ENCODE measurements around the gene FIG4. TPM values are rescaled to one million over a fixed set of nuclear protein-coding genes. Genes with fewer than 3 reads are reported as not detected.
A peak's percentile ranks its signal among the peaks of the same experiment; 100 is the strongest.
"Not testable (repeated sequence)": the region's sequence is repeated elsewhere in the genome, so short reads cannot be mapped to it uniquely, and the experiment has no call there.

The FIG4 gene
- polyA plus RNA-seq, 6 donors from 2014 or later, result 59.0 to 124 (median 72.6) TPM

- Mint-ChIP-seq H3K36me3 (peaks cover 23 to 33% of the 10 kb centered on the region in 2 donors), H3K4me3 (peak overlapping the region in 6 of 8 donors; percentile 19 to 76 (median 54)), H3K9me3 (peaks cover 1 to 22% (median 9%) of the 10 kb centered on the region in 7 donors), H3K27me3 (no peaks in the 10 kb centered on the region), H3K27ac (peak overlapping the region in 2 of 6 donors; percentile 42 to 76), H3K4me1 (peaks cover 31 to 54% (median 47%) of the 10 kb centered on the region in 3 donors)
- ATAC-seq (ENCODE audit: low read depth in 2 of 2), result no peak
- no peak for DNase-seq
Observed at GRCh38 chr6:109770047-109770446, 79.0 kb downstream of the FIG4 start.

- Mint-ChIP-seq H3K36me3 (peaks cover 23 to 31% of the 10 kb centered on the region in 2 donors), H3K27ac (peak overlapping the region; percentile 14 to 81 (median 64)), H3K27me3 (no peaks in the 10 kb centered on the region), H3K4me1 (peaks cover 32 to 57% (median 49%) of the 10 kb centered on the region in 3 donors), H3K9me3 (peaks cover 1 to 22% (median 9%) of the 10 kb centered on the region in 7 donors), H3K4me3 (peak overlapping the region in 6 of 8 donors; percentile 4 to 77 (median 61))
- ATAC-seq (ENCODE audit: low read depth in 2 of 2) (peak; percentile 47 to 48), DNase-seq (no peak)
Observed at GRCh38 chr6:109770779-109771178, 79.7 kb downstream of the FIG4 start.

DNA sequence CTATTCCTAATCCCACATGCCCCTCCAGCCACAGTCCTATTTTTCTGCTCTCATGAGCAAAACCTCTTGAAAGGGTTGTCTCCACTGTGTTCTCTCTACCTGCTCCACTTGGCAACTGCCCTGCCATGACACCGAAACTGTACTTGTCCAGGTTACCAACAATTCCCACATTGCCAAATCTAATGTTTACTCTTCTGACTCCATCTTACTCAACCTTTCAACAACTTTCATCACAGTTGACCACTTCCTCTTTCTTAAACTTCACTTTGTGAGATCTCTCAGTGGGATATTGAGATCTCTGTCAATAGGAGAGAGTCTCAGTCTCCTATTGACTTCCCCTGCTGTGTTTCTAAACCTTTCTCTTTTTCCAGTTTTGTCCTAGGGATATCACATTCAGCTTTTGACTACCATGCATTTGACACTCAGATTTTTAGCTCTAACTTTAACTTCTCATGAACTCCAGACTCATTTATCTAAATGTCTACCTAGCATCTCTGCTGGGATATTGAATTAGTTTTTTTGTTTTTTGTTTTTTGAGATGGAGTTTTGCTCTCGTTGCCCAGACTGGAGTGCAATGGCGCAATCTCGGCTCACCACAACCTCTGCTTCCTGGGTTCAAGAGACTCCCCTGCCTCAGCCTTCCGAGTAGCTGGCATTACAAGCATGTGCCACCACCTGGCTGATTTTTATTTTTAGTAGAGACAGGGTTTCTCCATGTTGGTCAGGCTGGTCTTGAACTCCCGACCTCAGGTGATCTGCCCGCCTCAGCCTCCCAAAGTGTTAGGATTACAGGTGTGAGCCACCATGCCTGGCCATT lies 81.1 kb downstream of the FIG4 start:
- peaks cover 1 to 22% (median 9%) of the 10 kb centered on the region in 7 donors for H3K9me3 Mint-ChIP-seq
- H3K27me3 Mint-ChIP-seq, result not testable (repeated sequence)
- DNase-seq (peak; percentile 10), ATAC-seq (ENCODE audit: low read depth in 2 of 2) (peak; percentile 48 to 62)
- peak overlapping the region; percentile 29 to 81 (median 53) for H3K4me3 Mint-ChIP-seq
- peak overlapping the region; percentile 12 to 92 (median 64) for H3K27ac Mint-ChIP-seq
- peaks cover 21% of the 10 kb centered on the region in 2 donors for H3K36me3 Mint-ChIP-seq
- H3K4me1 Mint-ChIP-seq, result peaks cover 38 to 64% (median 56%) of the 10 kb centered on the region in 3 donors

- Mint-ChIP-seq H3K27me3 (no peaks in the 10 kb centered on the region), H3K4me1 (peaks cover 36 to 58% (median 53%) of the 10 kb centered on the region in 3 donors), H3K27ac (peak overlapping the region in 5 of 6 donors; percentile 58 to 92 (median 71)), H3K4me3 (peak overlapping the region in 1 of 8 donors; percentile 68), H3K36me3 (peaks cover 12 to 14% of the 10 kb centered on the region in 2 donors), H3K9me3 (peaks cover 1 to 20% (median 9%) of the 10 kb centered on the region in 7 donors)
- DNase-seq (no peak), ATAC-seq (ENCODE audit: low read depth in 2 of 2) (no peak)
Observed at GRCh38 chr6:109772883-109773431, 81.9 kb downstream of the FIG4 start.

- H3K27ac Mint-ChIP-seq, result peak overlapping the region in 1 of 6 donors; percentile 18
- H3K27me3 Mint-ChIP-seq, result no peaks in the 10 kb centered on the region
- H3K9me3 Mint-ChIP-seq, result no peaks in the 10 kb centered on the region
- peaks cover 8 to 13% of the 10 kb centered on the region in 2 donors for H3K36me3 Mint-ChIP-seq
- H3K4me1 Mint-ChIP-seq, result peaks cover 5 to 14% (median 11%) of the 10 kb centered on the region in 3 donors
- H3K4me3 Mint-ChIP-seq, result no peak overlapping the region
- DNase-seq (no peak), ATAC-seq (ENCODE audit: low read depth in 2 of 2) (no peak)
Observed at GRCh38 chr6:109781001-109781400, 89.9 kb downstream of the FIG4 start.

GRCh38 chr6:109782491-109782999 lies 91.4 kb downstream of the FIG4 start:
- DNase-seq (no peak), ATAC-seq (ENCODE audit: low read depth in 2 of 2) (no peak)
- Mint-ChIP-seq H3K9me3 (no peaks in the 10 kb centered on the region), H3K36me3 (peaks cover 8 to 18% of the 10 kb centered on the region in 2 donors), H3K4me3 (no peak overlapping the region), H3K27me3 (no peaks in the 10 kb centered on the region), H3K4me1 (peaks cover 0 to 10% (median 6%) of the 10 kb centered on the region in 3 donors), H3K27ac (peak overlapping the region in 1 of 6 donors; percentile 67)

- ATAC-seq (ENCODE audit: low read depth in 2 of 2) (no peak), DNase-seq (no peak)
- Mint-ChIP-seq H3K27ac (peak overlapping the region in 3 of 6 donors; percentile 7 to 56 (median 19)), H3K4me1 (peaks cover 0 to 10% (median 6%) of the 10 kb centered on the region in 3 donors), H3K36me3 (peaks cover 14 to 23% of the 10 kb centered on the region in 2 donors), H3K9me3 (no peaks in the 10 kb centered on the region), H3K27me3 (no peaks in the 10 kb centered on the region), H3K4me3 (no peak overlapping the region)
Observed at GRCh38 chr6:109783250-109783986, 92.3 kb downstream of the FIG4 start.

DNA sequence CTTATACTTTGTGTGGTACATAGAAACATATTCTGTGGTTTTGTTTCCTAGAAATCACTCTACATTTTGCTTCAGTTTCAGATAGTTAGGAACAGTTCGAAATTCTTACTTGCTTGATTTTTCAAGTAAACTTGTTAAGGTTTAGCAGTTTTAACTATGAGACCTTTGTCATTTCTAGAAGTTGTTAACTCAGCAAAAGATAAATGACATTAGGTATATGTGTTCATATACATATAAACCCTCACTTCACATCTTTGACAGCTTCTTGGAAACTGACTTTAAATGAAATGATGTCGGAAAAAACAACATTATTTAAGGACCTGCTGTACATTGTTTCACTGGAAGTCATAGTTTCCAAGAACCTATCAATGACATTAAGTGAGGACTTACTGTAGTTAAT lies 96.2 kb downstream of the FIG4 start:
- DNase-seq, result no peak
- Mint-ChIP-seq H3K4me3 (no peak overlapping the region), H3K27ac (no peak overlapping the region), H3K27me3 (no peaks in the 10 kb centered on the region), H3K4me1 (peaks cover 0 to 3% (median 0%) of the 10 kb centered on the region in 3 donors), H3K9me3 (no peaks in the 10 kb centered on the region), H3K36me3 (peaks cover 15 to 19% of the 10 kb centered on the region in 2 donors)
- no peak for ATAC-seq (ENCODE audit: low read depth in 2 of 2)

DNA sequence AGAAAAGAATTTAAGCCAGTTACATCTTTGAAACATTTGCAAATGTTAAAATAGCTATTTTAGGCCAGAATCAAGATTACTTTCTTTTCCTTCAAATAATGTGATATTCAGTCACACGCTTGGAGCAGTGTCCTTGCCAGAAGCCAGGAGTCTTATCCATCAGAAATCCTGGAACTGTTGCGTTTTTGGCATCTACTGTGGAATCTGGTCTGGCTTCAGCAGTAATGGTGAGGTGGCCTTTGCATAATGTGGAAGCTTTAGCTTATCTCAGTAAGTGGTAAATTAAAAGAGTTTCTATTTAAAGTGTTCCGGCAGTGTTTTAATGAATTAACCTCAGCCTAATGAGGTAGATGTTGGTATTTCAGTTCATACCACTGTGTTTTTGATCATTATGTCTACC lies 97.6 kb downstream of the FIG4 start:
- Mint-ChIP-seq H3K4me1 (no peaks in the 10 kb centered on the region), H3K9me3 (no peaks in the 10 kb centered on the region), H3K36me3 (peaks cover 15 to 19% of the 10 kb centered on the region in 2 donors), H3K27me3 (no peaks in the 10 kb centered on the region), H3K27ac (no peak overlapping the region), H3K4me3 (no peak overlapping the region)
- ATAC-seq (ENCODE audit: low read depth in 2 of 2) (no peak), DNase-seq (no peak)

- no peak for ATAC-seq (ENCODE audit: low read depth in 2 of 2)
- Mint-ChIP-seq H3K36me3 (peaks cover 8 to 19% of the 10 kb centered on the region in 2 donors), H3K27me3 (no peaks in the 10 kb centered on the region), H3K4me3 (no peak overlapping the region), H3K9me3 (no peaks in the 10 kb centered on the region), H3K4me1 (peaks cover 4 to 12% (median 7%) of the 10 kb centered on the region in 3 donors), H3K27ac (no peak overlapping the region)
- no peak for DNase-seq
Observed at GRCh38 chr6:109790131-109790530, 99.0 kb downstream of the FIG4 start.

DNA sequence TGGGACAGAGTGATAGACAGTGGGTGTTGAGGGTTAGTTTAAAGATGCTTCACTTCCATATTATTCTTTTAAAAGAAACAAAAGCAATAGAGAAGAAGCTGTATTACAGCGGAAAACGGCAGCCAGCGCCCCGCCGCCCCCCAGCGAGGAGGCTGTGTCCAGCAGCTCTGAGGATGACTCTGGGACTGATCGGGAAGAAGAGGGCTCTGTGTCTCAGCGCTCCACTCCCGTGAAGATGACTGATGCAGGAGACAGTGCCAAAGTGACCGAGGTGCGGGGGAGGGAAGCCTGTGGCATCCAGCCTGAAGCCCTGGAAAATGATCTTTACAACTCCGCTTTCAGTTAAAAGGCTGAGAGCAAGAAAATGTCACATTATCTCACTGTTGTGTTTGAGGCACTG lies 100.2 kb downstream of the FIG4 start:
- Mint-ChIP-seq H3K27me3 (no peaks in the 10 kb centered on the region), H3K4me1 (peaks cover 4 to 12% (median 7%) of the 10 kb centered on the region in 3 donors), H3K9me3 (no peaks in the 10 kb centered on the region), H3K27ac (no peak overlapping the region), H3K36me3 (peaks cover 8 to 21% of the 10 kb centered on the region in 2 donors), H3K4me3 (no peak overlapping the region)
- no peak for ATAC-seq (ENCODE audit: low read depth in 2 of 2)
- DNase-seq, result no peak

DNA sequence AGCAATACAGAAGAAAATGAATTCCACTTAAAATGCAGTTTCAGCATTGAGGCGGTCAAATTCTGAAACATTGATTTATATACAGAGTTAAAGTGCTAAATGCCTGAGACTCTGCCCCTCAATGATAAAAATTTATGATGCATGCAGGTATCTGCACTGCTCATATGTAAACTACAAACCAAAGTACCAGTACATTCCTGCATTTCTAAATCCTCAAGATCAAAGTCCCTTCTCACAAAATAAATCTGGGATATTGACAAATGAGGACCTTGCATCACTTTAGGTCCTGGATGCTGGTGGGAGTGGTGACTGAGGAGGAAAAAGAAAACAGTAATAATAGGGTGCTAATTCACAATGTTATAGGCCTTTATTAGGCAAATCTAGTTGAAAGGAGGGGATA lies 101.9 kb downstream of the FIG4 start:
- Mint-ChIP-seq H3K27ac (peak overlapping the region in 2 of 6 donors; percentile 21 to 41), H3K27me3 (no peaks in the 10 kb centered on the region), H3K9me3 (no peaks in the 10 kb centered on the region), H3K4me3 (no peak overlapping the region), H3K36me3 (peaks cover 10 to 21% of the 10 kb centered on the region in 2 donors), H3K4me1 (peaks cover 4 to 12% (median 7%) of the 10 kb centered on the region in 3 donors)
- no peak for DNase-seq
- no peak for ATAC-seq (ENCODE audit: low read depth in 2 of 2)

DNA sequence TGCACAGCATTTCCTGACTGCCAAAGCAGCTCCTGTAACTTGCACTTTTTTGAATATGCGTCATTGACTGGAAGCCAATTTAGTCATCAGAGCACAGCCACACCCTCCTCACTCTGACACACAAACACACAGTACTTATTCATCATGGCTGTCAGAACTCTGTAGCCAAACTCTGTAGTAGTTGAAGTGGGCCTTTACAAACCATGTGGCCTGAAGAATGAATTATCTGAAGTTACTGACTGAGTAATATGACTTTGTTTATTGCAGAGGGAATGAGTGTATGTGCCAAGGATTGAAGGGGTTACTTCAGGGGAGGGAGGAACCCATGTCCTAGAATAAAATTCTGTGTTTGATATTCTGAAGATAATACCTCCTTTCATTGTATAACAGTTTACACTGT lies 102.7 kb downstream of the FIG4 start:
- Mint-ChIP-seq H3K4me3 (peak overlapping the region in 1 of 8 donors; percentile 15), H3K27me3 (no peaks in the 10 kb centered on the region), H3K36me3 (peaks cover 11 to 21% of the 10 kb centered on the region in 2 donors), H3K4me1 (peaks cover 4 to 12% (median 7%) of the 10 kb centered on the region in 3 donors), H3K27ac (peak overlapping the region in 3 of 6 donors; percentile 73 to 83 (median 75)), H3K9me3 (no peaks in the 10 kb centered on the region)
- ATAC-seq (ENCODE audit: low read depth in 2 of 2) (peak; percentile 36 to 75), DNase-seq (no peak)
